COR-L47 (cell line): ENCODE results near the gene CCDC28B.
"Not testable (repeated sequence)": the region's sequence is repeated elsewhere in the genome, so short reads cannot be mapped to it uniquely, and the experiment has no call there.

Experiments
- DNase-seq: peaks from one replicate; lab custom pipeline; 2025; lab: John Stamatoyannopoulos, UW

The CCDC28B gene

DNA sequence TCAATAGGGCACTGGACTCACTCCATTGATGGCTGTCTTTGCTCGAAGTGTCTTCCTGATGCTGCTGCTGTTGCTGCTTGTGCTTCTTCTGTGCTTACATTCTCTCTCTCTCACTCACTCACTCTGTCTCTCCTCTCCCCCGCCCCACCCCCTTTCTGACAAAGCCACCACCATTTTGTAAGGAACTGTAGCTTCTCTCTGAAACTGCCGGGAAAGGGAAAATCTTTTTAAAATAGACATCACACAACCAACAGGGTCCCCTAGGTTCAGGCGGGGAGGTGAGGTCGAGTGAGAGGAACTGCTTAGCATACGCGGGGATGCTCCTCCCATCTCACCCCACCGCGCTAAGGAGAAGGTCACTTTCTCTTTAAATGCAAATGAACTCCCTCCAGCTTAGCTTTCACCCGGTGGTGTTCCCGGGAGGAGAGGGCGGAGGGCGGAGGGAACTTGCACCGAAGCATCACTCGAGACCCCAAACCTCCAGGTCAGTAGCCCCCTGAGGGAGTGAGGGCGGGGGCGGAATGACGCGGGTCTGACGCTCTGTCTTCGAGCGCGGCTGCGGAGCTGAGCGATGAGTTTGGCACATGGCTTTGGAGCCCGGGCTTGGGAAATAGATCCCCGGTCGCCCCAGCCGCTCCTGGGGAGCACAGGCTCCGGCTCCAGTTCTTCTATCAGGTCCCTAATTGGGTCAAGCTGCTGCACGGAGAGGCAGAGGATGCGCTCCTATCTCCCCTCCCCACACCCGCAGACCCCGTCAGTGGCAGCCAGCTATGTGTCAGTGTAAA, at the start of gene CCDC28B:
CCDC28B (plus strand) TSS at position 370 of the 785 bp plus-strand sequence. CDS start 1,341 bp downstream, outside the sequence.
- peak; percentile 80 for DNase-seq

DNA sequence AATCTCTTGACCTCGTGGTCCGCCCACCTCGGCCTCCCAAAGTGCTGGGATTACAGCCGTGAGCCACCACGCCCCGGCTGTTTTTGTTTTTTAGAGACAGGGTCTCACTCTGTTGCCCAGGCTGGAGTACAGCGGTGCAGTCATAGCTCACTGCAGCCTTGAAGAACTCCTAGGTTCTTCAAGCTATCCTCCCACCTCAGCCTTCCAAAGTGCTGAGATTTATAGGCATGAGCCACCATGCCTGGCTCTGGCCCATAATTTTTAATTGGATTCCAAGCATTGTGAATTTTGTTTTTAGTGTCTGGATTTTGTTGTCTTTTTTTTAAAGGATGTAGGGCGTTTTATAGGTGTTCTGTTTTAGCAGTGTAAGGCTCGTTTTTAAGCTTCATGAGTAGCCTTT, 49.5 kb upstream of the CCDC28B start:
- DNase-seq = no peak

DNA sequence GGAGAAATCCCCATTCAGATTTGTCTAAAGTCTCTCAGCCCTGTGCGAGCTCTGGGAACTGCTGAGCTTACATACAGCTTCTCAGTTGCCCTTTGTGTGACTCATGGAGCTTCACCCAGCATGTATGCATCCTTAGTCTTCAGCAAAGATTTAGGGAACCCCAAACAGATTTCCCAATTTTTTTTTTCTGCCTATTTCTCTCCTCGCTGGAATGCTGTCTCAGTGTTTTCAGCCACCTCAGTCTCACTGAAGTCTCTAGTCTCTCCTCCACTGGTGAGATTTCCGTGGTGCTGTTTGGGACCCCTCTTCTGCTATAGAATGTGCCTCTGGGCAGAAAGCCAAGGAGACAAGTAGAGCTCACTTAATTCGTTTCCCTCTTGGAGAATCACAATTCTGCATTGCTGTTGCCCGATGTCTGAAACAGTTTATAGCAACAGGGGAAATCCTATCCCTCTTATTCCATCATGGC, 49.0 kb upstream of the CCDC28B start:
- DNase-seq = no peak

DNA sequence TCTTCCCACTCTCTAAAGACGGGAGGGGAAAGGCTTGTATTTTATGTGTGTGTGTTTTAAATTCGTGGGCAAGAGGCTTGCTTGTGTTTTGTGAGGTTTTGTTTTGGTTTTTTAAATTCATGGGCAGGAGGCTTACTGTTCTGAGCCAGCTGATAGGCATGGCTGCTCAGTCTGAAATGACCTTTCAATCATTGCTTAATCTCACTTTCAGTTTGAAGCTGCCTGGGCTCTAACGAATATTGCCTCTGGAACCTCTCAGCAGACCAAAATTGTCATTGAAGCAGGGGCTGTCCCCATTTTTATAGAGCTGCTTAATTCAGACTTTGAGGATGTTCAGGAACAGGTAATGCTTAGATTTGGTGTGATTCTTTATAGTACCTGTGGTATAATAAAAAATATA, 41.2 kb upstream of the CCDC28B start:
- DNase-seq = no peak

DNA sequence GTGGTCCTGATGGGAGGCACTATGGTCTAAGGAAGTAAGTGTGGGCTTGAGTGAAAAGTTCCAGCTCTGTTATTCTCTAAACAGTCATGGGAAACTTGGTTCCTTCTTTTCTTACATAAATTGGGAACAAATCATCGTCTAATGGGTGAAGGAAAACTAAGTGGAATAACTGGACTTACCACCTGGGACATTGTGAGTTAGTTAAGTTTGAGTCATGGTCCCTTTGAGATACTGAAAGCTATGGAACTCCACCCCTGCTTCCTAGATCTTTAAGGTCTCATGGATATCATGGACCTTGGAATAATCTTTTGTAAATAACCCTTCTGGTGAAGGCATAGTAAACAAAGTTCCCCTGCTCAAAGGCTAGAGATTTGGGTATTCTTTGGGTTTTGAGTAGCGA, 37.0 kb upstream of the CCDC28B start:
- DNase-seq = no peak

DNA sequence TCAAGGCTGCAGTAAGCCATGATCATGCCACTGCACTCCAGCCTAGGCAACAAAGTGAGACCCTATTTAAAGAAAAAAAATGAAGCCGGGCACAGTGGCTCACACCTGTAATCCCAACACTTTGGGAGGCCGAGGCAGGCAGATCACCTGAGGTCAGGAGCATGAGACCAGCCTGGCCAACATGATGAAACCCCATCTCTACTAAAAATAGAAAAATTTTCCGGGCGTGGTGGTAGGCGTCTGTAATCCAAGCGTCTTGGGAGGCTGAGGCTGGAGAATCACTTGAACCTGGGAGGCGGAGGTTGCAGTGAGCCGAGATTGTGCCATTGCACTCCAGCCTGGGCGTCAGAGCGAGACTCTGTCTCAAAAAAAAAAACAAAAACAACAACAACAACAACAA, 34.8 kb upstream of the CCDC28B start:
- DNase-seq = not testable (repeated sequence)

DNA sequence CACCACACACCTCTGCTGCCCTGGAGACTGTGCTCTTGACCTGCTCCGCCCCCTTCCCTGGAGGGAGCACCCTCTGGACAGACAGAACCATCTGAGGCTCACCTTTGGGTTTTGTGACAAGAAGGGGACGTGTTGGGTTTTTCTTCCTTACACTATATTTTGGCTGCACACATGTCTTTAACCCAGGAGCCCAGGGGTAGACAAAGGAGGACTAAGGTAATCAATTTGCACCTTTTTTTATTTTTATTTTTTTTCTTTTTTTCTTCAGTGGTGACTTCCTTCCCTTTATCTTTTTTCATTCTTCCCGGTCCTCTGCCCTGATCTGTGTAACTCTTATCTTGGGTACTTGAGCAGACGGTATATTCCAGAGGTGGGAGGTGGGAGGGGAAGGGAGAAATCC, 29.4 kb upstream of the CCDC28B start:
- no peak for DNase-seq

DNA sequence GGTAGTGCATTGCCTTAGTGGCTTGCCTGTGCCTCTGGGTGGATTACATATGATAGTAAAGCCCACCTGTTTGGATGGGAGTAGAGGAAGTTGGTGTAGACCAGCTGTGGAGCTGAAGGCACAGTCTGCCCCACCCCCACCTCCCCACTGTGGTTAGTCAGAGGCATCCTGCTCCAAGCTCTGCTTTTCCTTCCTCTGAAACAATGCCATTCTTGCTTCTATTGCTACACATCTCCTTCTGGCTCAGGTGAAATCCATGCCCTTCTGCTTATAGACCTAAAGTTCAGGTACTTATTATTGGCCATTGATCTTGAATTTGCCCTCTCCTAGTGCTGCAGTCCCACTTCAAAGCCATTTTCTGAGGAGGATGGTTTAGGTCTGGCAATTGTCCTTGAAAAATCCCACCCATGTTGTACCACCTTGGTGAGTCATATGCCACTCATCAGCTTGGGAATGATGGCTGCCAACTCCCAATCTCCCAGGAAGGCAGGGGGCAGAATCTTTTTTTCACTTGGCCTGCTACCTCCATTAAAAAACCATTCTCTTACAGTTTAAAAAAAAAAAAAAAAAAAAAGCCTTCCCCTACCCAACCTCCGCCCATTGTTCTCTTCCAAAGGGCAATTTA, 27.7 kb upstream of the CCDC28B start:
- DNase-seq = no peak

DNA sequence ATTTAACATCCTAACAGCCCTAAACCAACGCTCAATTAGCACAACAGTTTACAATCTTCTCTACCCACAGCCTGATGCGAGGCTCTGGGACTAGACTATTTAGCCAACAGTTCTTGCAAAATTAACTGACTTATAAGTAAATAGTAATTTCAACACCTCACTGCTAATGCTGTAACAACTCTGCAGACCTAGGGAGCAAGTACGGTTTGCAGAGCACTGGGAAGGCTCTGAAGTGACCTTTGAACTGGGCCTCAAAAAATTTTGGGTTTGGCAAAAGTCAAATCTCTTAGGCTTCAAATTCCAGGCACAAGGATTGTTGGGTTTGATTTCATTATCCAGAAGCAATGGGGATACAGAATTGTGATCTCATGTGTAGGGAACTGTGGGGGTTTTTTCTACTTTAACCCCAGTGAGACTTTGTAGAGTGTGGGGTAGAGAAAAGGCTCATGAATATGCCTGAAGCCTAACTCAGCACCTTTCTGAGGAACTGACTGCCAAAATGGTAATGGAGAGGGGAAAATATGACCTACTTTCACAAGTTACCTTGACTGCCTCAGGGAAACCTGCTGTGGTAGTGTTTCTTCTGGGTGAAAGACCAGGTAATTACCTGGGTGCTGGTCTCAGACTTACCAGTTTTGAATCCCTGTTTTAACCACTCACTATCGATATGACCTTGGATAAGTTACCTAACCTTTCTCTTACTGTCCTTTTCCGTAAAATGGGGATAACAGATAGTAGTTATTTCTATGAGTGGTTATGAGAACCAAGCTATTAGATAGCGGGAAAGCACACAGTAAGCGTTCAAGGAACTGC, 21.8 kb upstream of the CCDC28B start:
- DNase-seq = no peak

DNA sequence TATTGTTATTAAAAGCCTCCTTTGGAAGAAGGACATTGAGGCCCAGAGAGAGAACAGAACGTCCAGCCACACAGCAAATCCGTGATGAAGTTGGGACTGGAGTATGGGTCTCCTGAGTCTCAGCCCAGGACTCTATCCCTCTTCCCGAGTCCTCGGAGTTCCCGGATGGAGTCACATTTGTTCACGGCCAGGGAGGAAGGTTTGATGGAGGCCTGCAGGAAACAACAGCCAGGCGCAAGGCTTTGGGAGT, 21.3 kb upstream of the CCDC28B start:
- no peak for DNase-seq

DNA sequence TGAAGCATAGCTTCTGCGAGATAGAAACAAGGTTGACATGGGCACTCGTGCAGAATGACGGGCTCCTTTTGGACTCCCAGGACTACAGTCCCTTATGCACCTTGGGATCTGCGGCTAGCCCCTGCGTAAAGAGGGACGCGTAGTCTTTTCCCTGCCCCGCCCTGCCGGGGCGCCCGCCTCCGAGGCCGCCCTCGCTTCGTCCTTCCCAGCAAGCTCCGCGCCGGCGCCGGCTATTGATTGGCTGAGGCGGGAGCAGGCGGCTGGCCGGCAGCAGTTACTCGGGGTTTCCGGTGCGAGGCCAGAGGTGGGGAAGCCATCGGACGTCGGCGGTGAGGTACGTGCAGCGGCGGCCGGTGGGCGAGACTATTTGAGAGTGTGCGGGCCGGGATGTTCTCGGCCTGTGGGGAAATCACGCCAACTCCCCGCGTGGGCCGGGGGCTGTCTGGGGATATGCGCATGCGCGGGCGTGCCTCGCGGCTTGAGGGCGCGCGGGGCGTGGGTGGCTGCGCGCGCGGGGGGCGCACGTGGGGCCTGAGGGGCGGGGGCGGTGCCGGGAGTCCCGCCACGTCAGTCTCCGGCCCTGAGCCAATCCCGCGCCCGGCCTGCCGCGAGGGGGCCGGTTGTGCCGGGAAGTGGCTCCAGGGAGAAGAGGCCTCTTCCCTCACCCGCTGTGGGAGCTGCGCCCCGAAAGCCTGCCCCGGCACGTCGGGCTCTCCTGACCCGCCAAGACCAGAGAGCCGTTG, 20.8 kb upstream of the CCDC28B start, which contains the start of gene TXLNA:
TXLNA (plus strand) TSS at position 233 of the 743 bp plus-strand sequence. CDS start 671 bp downstream, outside the sequence.
- peak; percentile 92 for DNase-seq

DNA sequence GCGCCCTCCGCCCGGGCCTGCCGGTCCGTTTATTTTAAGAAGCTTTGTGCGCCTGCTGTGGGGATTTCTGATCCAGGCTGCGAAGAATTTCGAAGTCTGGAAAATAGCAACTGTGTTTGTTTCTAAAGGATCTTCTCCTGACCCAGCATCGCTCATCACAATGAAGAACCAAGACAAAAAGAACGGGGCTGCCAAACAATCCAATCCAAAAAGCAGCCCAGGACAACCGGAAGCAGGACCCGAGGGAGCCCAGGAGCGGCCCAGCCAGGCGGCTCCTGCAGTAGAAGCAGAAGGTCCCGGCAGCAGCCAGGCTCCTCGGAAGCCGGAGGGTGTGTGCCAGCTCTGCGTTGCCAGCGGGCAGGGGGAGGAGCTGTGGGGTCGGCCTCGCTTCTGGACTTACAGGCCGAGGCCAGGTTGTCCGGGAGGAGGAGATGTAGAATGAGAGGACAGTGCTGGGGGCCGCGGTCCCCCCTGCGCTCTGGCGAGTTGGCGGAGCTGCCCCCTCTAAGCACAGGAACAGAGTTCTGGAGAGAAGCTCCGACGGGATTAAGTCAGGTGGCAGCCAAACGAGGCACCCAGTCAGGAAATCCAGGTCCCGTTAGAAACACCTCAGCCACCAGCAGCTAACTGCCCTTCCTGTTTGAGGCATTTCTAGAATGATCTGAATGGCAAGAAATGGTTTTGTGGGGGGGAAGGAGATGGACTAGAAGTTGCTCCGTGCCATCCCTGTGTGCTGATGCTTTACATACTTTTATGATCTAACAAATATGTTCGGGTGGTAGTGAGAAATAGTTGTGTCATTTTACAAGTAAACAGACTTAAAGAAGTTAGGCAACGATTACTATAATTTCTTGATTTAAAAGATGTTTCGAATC, 20.0 kb upstream of the CCDC28B start:
- peak; percentile 16 for DNase-seq

DNA sequence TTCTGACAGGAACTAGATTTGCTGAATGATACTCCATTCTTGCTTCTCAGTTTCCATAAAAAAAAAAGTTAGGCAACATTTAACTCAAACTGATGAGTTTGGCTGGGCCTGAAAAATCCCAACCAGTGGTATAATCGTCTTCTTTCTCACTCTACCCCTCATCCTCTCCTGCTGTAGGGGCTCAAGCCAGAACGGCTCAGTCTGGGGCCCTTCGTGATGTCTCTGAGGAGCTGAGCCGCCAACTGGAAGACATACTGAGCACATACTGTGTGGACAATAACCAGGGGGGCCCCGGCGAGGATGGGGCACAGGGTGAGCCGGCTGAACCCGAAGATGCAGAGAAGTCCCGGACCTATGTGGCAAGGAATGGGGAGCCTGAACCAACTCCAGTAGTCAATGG, 19.3 kb upstream of the CCDC28B start:
- no peak for DNase-seq

DNA sequence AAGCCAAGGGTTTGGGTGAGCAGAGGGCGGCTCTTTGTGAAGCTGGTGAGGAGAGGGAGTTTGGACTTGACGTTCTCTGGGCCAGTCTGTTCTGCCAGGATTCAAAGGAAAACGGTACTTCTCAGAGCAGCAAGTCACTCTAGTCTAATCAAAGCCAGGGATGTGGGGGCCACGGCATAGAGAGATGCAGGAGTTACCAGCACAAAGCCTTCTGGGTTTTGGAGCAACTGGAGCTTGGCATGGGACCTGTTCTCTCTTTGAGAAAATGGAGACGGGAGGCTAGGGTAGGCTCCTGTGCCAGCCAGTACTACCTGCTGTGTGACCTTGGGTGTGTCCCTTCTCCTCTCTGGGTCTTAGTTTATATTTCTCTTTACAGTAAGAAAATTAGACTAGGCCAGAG, 18.8 kb upstream of the CCDC28B start:
- DNase-seq = no peak

DNA sequence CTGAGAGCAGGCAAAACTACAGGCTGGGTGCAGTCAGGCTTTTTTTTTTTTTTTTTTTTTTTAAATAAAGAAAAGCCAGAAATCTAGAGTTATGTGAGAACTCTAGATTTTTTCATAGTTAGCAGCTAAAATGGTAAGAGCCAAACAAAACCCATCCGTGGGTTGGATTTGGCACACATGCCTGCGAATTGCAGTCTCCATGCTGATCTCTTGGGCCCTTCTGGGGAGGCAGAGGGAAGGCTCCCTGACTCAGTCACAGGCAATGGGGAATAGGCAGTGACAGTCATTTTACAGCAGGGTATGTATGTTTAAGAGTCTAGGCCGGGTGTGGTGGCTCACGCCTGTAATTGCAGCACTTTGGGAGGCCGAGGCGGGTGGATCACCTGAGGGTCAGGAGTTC, 18.3 kb upstream of the CCDC28B start:
- no peak for DNase-seq

DNA sequence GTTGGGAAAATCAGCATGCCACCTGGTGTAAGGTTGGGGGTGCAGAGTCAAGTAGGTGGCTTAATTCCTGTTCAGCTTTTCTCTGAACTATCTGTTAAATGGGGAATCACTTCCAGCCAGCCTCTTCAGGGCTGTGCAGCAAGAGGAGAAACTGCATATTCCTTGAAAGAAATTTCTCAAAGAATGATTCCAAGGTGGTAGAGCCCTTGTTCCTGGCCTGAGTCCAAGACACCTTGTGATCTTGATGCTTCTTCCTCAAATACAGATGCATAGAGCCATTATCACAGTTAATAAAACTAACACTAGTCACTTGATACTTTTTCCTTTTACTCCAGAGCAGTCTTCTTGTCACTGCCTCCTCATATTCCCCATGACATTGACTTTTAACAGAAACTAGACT, 15.7 kb upstream of the CCDC28B start:
- DNase-seq = no peak

DNA sequence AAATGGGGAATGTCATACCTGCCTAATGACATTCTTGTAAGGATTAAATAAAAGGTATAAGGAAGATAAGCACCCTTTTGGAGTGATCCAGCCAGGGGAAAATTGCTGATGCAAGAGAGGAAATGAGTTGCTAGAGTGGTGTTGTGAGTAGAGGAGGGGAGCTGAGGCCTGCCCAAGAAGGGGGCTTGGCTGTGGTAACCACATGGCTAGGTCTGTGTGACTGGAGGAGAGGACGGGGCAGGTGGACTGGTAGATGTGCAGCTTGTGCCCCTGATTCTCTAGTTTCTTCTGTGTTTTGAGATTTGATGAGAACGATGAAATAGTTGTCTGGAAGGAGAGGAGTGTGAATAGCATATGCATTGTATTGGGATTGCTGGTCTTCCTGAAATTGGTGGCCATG, 14.3 kb upstream of the CCDC28B start:
- DNase-seq = no peak

DNA sequence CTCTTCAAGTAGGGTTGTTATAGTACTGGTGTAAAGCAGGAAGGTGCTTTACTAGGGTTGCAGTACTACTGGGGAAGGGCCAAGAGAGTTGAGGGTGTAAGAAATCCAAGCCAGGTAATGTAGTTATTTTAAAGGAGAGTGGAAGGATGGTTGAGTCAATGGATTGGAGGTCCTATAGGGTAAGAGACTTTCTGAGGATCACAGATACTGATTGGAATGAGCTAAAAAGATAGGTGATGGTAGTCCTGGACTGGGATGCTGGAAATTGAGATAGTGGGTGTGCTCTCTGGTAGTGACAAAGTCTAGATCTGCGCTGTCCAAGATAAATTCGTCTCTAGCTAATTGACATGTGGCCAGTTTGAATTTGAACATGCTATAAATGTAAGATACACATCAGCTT, 13.9 kb upstream of the CCDC28B start:
- DNase-seq = no peak

DNA sequence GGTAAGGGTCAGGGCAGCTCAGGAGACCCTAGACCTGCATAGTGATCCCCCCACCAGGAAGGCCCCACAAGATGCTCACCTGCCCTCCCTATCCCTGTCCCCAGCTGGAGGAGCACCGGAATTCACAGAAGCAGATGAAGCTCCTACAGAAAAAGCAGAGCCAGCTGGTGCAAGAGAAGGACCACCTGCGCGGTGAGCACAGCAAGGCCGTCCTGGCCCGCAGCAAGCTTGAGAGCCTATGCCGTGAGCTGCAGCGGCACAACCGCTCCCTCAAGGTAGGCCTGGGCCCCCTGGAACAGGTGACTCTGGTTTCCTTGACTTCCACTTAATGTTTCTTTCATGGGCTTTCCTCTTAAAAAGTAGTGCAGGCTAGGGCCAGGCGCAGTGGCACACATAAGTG, 12.5 kb upstream of the CCDC28B start:
- no peak for DNase-seq

DNA sequence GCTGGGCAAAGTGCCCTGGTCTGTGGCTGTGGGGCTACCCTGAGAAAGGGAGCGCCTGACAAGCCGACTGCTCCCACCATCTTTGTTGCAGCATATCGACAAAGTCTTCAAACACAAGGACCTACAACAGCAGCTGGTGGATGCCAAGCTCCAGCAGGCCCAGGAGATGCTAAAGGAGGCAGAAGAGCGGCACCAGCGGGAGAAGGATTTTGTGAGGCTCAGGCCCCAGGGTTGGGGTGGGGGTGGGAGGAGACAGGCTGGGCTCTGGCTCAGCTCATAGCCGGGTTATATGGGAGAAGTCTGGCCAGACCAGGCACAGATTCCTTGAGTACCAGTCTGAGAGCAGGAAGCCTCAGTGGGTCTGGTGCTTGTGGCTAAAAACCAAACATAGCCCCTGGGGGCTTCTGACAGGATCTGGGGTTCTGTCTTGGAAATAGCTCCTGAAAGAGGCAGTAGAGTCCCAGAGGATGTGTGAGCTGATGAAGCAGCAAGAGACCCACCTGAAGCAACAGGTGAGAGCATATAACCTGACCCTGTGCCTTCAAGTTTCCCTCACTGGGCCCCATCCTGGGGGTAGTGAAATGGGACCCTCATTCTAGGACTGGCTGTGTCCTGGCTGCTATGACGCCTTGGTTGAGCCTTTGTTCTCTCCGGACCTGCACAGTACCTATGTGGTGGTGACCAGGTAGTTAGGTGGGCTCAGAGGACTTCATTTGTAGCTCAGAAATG, 8.0 kb upstream of the CCDC28B start:
- DNase-seq = no peak

DNA sequence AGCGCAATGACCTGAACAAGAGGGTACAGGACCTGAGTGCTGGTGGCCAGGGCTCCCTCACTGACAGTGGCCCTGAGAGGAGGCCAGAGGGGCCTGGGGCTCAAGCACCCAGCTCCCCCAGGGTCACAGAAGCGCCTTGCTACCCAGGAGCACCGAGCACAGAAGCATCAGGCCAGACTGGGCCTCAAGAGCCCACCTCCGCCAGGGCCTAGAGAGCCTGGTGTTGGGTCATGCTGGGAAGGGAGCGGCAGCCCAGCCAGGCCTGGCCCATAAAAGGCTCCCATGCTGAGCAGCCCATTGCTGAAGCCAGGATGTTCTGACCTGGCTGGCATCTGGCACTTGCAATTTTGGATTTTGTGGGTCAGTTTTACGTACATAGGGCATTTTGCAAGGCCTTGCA, 5.4 kb upstream of the CCDC28B start:
- no peak for DNase-seq
